ENCODE data around the gene TMEM186.
"Not testable (repeated sequence)": the region's sequence is repeated elsewhere in the genome, so short reads cannot be mapped to it uniquely, and the experiment has no call there.

Gene TMEM186, protein sequence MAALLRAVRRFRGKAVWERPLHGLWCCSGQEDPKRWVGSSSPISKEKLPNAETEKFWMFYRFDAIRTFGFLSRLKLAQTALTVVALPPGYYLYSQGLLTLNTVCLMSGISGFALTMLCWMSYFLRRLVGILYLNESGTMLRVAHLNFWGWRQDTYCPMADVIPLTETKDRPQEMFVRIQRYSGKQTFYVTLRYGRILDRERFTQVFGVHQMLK

DNA sequence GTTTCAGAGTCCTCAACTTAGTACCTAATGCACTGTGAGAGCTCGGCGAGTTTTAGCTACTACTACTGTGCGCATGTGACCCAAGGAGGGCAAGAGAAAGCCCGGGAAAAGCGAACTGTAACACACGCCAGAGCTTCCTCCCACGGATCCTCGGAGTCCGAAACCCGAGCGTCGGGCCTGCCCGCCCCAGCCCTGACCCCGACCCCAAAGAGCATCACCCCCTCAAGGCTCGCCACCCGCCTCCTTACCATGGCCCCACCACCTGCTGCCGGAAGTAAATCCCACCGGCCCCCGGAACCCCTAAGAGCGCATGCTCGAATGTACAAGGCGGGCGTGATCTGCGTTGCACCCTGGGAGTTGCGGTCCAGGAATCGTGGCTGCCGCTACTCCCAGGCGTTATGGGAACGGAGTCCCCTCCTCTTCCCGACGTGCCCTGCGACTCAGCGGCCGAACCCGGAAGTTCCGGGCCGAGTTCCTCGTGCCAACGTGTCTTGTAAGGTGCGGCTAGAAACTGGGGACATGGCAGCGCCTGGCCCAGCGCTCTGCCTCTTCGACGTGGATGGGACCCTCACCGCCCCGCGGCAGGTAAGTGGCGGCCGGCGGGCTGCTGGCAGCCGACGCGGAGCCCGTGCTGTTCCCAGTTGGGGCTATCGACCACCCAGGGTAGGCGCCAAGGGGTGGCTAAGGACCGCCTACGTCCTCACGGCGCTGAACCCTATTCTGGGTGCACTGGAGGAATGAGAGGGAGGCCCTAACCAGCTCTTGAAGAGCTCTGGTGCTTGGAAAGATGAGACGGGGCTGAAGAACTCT lies at the start of gene TMEM186, which contains the start of gene PMM2:
Gene TMEM186, minus strand, starts transcription at position 276 of the 810 bp plus-strand sequence. Its CDS starts 25 bp downstream, at position 251.
Gene PMM2, plus strand, starts transcription at position 476 of the 810 bp plus-strand sequence. Its CDS starts 44 bp downstream, at position 520.
- DNase-seq (ENCODE audit: low spot score), result peak; percentile 97

DNA sequence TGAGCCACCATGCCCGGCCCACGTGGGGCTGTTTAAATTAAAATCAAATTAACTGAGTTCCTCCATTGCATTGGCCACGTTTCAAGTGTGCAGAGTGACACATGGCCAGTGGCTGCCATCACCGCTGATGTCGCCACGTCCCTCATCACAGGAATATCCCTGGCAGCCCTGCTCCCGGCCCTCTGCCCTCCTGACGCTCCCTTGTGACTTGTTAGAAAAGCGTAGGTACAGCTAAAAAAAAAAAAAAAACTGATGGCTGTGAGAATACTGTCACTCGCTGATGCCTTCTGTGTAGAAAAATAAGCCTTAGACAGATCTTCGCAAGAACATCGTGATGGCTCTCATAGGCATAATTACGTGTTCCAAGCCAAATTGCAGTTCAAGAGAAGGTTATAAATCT lies 49.7 kb upstream of the TMEM186 start:
- no peak for DNase-seq (ENCODE audit: low spot score)

DNA sequence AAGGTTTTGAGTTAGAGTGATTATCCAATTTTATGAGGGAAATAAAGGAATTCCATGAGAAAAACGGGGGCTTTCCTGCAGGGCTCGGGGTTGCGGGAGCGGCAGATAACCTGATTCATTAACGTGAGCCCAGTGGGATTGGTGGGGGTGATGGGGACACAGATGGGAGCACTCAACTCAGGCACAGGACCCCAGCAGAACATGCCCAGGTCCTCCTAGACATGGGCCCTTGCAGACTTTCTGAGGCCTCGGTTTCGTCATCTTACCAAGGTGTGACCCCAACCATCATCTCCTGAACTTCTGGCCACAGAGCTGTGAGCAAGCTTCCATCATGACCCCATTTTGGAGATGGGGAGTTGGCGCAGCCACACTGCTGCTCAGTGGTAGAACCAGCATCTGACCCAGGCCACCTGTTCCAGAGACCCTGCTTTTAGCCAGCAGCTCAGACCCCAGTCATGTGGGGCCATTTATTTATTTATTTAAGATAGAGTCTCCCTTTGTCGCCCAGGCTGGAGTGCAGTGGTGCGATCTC lies 49.0 kb upstream of the TMEM186 start:
- no peak for DNase-seq (ENCODE audit: low spot score)

DNA sequence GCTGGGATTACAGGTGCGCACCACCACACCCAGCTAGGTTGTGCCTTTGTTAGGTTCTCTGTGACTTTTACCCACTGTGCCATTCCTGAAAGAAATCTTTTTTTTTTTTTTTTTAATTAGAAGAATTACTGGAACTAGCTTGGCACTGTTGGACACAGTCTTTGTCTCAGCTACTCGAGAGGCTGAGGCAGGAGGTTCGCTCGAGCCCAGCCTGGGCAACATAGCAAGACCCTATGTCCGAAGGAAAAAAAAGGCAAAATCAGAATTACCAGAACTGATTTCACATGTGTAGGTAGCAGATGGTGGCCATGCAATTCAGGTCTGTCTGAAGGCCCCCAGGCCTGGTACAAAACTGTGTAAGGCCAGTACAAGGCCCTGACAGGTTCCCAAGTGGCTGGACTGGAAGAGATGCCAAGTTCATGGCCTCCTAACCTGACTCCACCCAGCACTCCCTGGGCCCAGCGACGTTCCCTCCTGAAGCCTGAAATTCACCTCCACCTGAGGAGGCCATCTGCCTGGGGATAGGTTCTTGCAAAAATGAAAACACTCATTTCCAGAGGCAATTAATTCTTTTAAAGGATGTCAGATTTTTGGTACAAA lies 48.4 kb upstream of the TMEM186 start:
- DNase-seq (ENCODE audit: low spot score), result no peak

DNA sequence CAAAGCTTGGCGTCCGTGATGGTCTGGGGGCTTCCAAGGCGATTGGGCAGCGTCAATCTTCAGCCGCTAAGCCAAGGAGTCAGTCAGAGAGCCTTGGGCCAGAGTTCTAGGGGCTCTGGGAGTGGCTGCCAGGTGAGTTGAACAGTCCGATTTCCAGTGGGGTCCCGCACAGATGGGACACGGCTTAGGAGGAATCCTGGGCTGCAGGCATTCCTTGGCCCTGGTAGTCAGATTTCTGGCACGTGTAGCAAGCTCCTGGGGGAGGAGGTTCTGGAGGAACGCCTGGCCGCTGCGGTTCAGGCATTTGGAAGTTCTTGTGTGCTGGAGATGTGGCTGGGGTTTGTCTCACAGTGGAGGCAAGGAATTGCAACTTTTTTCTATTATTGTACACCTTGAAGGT lies 45.9 kb upstream of the TMEM186 start:
- DNase-seq (ENCODE audit: low spot score), result not testable (repeated sequence)

DNA sequence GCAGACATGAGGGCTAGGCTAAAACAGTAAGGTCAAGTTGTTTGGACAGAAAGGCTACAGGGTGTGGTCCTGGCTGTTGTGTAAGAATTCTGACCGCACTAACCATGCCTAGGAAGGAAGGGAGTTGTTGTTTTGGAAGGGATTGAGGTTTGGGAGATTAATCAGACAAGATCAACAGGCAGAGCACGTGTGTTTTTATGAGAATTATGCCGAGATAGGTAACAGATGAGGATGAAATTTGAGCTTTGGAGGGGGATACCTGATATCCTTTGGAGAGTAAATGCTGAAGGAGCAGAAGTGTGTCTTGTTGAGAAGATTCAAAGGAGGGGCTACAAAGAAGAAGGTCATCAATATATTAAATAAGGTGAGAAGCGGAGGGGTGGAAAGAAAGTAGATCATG lies 44.6 kb upstream of the TMEM186 start:
- not testable (repeated sequence) for DNase-seq (ENCODE audit: low spot score)

DNA sequence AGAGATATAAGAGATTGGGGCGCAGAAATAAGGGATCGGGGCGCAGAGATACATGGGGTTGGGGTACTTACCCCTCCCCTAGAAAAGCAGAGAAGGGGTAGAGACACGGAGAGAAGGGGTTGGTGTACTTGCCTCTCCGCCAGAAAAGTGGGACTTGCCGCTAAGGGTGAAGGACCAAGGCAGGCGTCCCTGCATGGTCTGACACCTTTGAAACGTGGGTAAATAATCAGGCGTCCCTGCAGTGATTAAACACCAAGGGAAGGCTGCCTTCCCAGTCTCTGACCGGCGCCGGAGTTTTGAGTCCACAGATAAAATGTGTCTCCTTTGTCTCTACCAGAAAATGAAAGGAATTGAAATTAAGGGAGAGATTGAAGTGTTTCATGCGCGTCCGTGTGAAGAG lies 40.2 kb upstream of the TMEM186 start:
- DNase-seq (ENCODE audit: low spot score), result not testable (repeated sequence)

DNA sequence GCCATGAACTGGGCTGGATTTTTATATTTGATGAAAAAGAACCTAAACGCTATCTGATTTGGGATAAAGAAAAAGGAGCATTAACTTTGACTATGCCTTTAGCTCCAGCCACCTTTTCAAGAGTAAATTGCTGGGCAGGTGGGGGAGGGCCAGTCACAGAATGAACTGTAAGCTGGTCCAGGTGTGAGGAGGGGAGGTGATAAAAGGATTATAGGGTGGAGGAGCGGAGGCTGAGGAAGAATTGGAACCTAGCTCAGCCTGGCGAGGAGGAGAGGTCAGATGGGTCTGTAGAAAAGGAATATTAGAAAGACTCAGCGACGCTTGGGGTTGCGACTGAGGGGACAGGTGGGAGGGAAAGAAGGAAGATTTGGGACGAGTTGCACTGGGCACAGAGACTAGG lies 39.4 kb upstream of the TMEM186 start:
- DNase-seq (ENCODE audit: low spot score), result not testable (repeated sequence)

DNA sequence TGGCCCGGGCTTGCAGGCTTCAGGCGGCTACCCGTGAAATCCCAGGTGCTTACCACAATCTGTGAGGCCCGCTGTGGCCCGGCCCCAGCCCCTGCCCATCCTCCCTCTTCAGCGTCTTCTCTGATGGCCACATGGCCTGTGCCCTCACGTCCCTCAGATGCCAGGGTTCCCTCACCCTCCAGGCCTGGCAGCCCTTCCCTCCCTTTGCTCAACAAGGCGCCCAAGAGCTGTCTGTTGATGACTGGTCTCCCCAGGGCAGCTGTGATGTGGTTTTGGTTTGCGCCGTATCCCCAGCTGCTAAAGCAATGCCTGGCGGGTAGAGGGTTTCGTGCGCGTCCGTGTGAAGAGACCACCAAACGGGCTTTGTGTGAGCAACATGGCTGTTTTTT lies 35.3 kb upstream of the TMEM186 start:
- no peak for DNase-seq (ENCODE audit: low spot score)

DNA sequence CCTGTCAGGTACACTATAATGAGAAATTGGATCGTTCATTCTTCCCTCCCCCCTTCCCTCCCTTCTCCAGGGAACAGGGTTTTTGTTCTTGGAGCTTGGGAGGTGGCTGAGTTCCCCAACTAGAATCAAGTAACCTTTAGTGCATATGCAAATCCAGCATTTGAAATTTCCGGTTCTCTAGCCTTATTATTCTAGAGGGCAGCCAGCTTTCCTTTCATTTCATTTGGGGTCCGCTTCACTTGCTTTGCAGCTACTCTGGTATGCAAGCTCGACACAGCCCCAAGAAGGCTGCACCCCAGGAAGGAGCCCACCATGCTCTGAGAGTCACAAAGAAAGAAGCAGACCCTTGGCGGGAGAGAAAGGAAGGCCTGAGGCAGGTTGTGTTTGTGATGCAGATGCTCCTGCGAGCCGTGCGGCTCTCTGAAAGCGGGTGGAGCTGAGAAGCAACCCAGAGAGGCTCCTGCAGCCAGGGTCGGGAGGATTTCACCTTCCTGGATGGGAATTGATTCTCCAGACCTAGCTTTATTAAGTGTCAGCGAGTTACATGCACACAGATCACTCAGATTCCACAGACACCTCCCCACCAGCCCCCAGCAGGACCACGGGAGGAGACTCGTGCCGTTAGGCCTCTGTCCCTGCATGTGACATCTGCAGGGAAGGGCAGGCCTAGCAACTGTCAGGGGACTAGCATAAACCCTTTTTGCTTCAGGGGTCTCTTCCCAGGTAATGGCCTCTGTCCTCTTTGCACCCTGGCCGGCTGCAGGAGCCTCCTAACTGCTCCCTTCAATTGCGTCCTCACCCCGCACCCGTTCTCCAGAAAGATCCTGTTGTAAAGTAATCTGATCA lies 34.7 kb upstream of the TMEM186 start:
- DNase-seq (ENCODE audit: low spot score), result no peak

DNA sequence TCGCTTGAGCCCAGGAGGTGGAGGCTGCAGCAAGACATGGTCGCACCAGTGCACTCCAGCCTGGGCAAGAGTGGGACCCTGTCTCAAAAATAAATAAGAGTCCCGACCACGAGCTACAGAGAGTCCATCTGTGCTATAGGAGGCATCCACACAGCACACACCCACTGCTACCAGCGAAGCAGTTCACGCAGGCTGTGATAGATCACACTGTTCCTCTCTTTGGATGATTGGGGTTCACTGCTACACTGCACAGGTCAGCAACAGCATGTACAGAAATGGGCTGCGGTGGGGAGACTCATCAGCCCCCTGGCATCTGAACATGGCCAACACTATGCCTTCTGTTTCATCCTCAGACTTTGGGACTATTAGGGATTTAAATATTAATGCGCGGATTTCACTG lies 34.0 kb upstream of the TMEM186 start:
- no peak for DNase-seq (ENCODE audit: low spot score)

DNA sequence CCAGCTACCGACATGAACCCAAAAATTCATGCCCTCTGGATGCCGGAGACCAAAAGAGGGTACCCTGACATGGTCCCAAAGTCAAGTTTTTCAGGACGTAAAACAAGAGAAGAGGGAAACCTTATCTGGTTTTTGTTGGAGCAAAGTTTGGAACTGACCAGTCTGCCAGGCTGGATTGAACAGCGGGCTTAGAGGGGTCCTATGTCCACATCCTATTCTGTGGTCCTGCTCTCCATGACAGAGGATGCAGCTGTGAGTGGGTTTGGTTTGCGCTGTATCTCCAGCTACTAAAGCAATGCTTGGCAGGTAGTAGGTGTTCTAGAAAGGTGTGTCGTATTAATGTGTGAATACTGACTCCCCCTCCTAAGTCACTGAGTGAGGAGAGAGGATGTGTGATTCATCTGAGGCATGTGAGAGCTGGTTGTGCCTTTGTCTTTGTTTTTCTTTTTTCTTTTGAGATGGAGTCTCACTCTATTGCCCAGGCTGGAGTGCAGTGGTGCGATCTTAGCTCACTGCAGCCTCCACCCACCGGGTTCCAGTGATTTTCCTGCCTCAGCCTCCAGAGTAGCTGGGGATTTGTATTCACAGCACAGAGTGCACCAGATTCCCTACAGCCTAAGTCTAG lies 31.2 kb upstream of the TMEM186 start:
- DNase-seq (ENCODE audit: low spot score), result no peak

DNA sequence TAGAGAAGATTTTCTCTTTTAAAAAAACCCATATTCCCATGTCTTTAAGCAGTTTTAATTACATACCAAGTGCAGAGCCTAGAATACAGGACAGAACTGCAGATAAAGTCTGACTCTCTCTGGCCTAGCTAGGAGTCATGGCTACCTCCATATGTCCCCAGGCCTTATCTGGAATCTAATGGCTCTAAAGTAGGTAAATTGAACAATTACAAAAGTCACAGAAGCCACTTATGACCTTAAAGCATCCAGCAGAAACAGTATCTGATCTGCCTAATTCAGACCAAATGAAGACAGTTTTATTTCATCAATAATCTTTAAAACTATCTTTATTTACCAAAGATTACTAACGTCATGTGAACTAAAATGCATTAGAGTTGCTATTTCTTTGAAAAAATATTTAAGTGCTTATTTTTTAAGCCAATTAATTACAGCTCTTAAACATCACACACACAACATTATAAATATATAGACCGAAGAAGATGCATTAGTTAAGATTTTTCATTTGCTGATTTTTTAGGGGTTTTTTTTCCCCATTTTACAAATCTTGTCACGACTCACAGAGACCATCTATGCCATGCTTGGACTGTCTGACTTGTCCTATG lies 28.9 kb upstream of the TMEM186 start:
- no peak for DNase-seq (ENCODE audit: low spot score)

DNA sequence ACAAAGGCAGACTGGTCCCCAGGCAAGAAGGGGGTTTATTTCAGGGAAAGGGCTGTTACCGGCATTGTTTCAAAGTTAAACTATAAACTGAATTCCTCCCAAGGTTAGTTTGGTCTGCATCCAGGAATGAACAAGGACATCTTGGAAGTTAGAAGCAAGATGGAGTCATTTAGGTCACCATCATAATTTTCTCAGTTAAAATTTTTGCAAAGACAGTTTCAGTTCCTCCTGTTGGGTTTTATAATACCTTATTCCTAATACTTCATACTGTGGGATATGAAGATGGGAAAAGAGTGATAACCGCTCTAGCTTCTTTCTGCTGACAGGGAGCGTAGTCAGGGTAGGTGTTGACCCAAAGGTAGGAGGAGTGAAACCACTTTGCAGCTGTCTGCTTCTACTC lies 25.0 kb upstream of the TMEM186 start:
- no peak for DNase-seq (ENCODE audit: low spot score)

DNA sequence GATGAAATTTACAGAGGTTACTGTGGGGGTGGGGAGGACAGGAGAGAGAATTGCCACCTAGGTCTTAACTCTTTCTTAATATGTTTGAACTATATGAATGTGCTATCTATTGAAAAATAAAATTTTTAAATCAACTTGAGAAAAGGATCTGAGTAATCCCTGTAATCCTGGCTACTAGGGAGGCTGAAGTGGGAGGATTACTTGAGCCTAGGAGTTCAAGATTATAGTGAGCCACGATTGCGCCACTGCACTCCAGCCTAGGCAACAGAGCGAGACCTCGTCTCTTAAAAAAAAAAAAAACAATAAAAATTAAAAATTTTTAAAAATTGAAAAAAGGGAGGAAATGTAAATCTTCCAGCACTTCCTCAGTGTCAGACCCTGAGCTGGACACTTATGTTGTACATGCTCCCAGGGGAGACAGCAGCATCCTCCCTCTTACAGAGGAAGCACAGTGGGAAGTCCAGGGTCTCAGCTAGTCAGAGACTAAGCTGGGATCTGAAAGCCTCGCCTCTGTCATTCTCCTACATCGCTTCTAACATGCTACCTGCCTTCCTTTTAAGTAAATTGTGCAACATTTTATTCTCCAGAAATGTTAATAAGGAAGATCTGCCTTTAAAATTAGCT lies 22.1 kb upstream of the TMEM186 start:
- no peak for DNase-seq (ENCODE audit: low spot score)

DNA sequence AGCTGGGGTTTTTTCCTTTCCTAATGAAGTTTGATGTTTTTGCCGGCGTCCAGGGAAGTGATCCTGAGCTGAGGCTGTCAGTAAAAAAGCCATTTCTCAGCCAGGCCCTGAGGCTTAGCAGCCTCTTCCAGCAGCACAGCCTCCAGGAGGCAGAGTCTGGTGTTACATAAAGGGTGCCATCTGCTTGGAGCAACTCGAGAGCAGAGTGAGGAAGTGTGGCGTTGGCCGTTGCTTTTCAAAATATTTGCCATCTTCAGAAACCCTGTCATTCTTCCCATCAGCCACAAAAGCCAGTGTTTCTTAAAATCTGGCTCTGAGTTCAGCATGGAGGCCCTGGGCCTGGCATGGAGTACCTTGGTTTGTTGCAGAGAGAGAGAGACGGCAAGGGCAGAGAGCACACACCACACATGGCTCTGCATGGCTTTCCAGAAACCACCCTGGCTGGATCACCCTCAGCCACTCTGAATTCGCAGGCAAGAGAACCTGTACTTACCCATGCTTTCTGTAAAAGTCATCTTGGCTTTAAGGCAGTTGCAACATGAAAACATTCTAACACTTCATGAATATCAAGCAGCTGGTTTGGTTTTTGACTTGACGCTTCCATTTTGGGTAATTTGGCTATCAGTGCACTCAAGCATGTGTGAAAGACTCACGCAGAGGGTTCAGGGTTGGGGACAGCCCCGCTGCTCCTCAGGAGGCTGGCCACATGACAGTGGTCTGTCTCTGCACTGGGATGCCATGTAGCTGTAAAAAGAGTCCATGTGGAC lies 21.2 kb upstream of the TMEM186 start:
- DNase-seq (ENCODE audit: low spot score), result no peak

DNA sequence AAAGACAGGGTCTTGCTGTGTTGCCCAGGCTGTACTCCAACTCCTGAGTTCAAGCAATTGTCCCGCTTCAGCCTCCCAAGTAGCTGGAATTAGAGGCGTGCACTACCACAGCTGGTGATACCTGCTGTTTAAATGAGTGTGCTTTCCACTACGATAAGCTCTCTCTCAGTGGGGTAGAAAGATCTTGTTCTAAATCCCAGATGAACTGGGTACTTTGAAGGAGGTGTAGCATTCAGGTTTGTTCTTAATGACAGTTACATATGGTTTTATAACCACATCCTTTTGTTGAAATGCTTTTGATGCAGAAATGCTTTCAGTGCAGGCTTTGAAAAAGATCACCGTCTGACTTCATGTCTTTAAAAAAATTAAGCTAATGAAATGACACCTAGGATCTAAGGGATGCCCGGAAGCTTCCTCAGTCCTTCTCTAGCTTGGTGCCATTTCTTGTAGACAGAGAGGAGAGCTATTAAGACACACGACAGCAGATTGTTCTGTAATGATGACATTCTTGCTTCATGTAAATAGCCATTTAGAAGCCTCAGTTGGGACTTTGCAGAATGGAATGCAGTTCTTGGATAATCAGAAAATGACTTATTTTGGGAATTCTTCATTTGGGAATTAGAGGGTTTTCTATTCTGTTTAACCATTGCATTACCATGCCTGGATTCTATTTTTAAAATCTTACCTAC lies 19.7 kb upstream of the TMEM186 start:
- no peak for DNase-seq (ENCODE audit: low spot score)

DNA sequence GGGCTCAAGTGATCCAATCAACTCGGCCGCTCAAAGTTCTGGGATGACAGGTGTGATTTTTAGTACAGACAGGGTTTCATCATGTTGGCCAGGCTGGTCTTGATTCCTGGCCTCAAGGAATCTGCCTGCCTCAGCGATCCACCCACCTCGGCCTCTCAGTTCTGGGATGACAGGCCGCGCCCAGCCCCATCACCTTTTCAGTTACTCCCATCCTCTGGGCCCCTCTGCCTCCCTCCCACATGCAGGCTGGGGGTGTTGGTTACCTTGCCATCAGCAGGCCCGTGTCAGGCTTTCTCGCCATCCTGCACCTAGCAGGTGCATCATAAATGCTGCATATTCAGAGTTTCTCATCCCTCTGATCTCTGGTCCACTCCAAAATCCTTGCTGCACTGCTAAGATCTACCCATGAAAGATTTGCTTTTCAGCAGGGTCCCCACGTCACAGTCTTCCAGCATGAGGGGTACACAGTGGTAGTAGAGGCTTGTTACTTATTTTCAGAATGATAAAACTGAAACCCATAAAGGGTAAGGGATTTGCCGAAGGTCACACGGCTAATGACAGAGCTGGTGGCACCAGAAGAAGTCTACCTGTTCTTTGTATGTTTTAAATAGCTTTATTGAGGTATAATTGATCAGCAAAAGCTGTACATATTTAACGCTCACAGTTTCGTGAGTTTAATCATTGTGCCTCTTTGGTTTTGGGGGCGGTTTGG lies 16.8 kb upstream of the TMEM186 start:
- DNase-seq (ENCODE audit: low spot score), result no peak
